ENCODE data around the gene MRPS11.
"Not testable (repeated sequence)": the region's sequence is repeated elsewhere in the genome, so short reads cannot be mapped to it uniquely, and the experiment has no call there.

The MRPS11 gene

DNA sequence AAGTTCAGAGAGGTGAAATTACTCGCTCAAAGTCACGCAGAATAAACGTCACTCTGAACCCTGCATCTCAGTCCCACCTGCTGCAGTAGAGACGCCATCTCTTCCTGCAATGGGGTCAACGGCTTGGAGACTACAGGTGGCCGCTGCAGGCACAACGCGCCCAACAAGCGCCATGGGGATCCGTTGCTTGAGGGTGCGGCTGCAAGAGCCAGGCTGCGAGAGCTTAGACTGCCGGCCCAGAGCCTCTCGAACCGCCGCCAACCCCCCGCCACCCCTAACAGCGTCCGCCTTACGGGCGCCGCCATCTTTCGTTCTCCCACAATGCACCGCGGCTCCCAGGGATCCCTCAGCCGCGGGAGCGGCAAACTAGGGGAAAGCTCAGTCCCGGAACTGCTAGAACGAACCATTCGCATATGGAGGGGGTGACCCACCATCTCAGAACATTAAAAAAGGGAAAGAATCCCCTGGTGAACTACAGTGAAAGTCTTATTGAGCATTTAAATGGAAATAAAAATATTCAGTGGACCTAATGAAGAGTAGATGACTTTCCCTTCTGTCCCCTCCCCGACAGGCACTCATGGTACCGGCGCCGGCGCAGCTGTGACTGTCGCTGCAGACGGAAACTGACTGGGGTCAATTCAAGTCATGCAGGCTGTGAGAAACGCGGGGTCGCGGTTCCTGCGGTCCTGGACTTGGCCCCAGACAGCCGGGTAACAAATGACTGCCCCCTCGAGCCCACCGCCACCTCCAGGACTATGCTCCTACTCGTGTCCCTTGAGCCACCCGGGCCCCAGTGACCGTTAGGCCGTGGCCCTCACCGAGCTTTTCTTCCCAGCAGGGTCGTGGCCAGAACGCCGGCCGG lies at the start of gene MRPS11, which contains the start of gene MRPL46:
Gene MRPS11, plus strand, starts transcription at position 636 of the 862 bp plus-strand sequence. Its CDS starts 10 bp downstream, at position 646.
Gene MRPL46, minus strand, starts transcription at position 316 of the 862 bp plus-strand sequence. Its CDS starts 11 bp downstream, at position 305.
- DNase-seq (ENCODE audit: low spot score) = peak; percentile 92

DNA sequence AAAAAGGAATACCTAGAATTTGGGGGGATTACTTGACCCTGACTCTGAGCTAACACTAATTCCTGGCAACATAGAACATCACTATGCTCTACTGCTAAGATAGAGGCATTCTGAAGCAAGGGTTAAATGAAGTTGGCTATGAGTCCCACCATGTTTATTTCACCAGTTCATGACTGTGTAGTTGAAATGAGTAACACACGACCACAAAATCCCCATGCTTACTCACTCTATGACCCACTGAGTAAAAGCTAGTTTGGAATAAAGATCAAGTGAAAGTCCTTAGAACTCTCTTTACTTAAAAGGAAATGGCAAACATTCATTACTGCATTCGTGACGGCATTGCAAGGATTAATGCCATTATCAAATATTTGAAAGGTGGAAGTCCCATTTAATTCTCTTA lies 47.7 kb upstream of the MRPS11 start:
- DNase-seq (ENCODE audit: low spot score) = no peak

DNA sequence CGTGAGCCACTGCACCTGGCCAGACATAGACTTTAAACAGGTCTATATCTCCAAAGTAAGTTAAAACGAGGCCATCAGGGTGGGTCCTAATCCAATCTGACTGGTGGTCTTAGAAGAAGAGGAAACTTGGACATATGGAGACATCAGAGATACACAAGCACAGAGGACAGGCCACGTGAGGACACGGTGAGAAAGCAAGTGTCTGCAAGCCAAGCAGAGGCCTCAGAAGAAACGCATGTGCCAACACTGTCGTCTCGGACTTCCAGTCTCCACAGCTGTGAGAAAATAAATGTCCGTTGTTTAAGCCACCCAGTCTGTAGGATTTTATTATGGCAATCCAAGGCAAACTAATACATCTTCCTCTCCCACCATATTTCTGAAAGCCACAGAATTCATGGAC lies 44.2 kb upstream of the MRPS11 start:
- no peak for DNase-seq (ENCODE audit: low spot score)

DNA sequence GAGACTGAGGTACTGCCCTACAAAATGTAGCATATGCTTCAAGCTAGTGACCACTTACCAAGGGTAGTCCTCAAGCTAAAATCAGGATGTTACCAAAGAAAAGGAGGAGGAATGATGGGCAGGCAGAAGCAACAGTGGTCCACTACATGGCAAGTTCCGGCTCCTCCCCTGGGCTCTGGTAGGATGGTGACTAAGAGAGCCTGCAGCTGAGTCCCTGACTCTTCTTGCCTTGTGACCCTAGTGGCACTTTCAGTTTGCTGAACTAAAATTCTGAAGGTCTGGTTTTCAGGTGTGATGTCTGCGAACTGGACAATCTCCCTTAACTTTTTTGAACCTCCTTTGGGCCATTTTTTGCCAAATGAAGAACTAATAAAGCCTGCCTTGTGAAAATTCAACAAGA lies 41.2 kb upstream of the MRPS11 start:
- DNase-seq (ENCODE audit: low spot score) = no peak

DNA sequence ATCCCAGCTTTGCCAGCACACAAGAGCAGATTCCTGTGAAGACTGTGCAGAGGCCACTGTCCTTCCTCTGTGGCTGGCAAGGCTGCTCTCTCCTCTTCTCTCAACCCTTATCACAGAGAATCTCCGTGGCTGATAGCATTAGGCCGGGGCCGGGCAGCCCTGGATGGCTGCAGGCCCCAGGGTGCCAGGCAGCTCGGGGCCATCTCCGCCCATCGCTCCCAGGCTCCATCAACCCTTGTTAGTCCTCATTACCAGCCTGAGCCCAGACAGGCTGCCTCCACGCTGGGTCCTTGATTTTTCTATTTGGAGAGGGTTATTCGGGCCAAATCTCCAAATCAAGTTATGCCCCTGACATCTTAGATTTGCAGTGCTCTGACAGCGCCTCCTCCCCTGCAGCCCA lies 39.5 kb upstream of the MRPS11 start:
- no peak for DNase-seq (ENCODE audit: low spot score)

DNA sequence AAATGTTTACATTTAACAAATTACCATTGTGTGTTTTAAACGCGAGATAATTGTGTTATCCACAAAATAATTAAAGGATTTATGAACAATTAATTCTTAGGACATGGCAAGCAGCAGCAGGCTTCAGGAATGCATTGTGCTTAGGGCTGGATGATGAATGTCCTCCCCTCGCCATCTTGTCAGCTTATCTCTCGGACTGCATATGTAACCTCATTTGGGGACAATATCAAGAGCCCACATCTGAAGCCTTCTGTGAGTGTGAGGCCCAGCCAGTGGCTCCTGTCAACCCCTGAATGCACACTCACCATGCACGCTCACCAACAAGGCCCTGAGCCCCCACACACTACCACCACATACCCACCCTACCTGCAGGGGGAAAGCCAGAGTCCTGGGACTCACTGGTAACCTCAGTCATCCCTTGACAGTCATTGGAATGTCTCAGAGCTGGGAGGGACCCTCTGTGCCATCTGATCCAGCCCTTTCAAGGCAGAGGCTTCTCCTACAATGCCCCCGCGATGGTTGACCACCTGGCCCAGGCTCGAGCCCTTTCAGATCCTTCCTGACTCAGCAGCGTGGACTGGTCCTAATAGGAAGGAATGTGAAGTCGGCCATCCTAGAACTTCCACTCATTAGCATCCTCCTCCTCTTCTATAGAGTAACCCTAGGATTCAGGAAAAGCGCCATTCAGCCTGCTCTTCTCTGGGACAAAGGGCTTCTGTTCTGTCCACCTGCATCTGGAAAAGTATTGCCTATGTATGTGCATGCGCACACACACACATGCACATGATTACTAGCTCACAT lies 38.5 kb upstream of the MRPS11 start:
- no peak for DNase-seq (ENCODE audit: low spot score)

DNA sequence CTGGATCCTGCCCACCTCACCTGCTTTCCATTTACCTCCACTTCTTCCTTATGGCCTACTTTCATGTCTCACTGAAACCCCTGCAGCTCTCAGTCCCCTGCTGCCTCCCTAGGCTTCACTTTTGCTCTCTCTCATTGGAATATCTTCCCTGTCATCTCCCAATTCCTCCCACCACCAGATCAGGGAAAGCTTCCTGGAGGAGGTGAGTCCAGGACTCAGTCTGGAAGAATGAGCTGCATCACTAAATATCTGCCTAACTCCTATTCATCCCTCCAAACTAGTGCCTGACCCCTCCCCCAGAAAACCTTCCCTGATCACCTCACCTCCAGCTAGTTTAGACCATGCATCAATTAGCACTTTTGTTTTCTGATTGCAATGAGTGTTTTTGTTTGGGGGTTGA lies 37.5 kb upstream of the MRPS11 start:
- DNase-seq (ENCODE audit: low spot score) = no peak

DNA sequence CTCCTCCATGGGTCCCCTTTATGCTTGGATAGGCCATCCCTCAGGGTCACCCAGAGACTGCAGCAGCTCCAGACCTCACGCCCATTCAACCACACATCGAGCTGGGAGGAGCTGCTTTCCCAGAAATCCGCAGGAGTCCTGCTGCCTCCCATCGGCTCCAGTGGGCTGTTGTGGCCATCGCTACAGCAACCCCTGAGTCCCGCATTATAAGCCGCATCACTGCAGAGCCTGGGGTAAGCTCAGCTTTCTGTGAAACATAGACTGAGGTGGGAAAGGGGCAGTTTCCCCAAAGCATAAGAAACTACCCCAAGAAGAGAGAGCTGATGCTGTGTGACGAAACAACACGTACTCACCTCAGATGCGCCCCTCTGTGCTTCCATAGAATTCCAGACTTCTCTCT lies 36.1 kb upstream of the MRPS11 start:
- DNase-seq (ENCODE audit: low spot score) = no peak

DNA sequence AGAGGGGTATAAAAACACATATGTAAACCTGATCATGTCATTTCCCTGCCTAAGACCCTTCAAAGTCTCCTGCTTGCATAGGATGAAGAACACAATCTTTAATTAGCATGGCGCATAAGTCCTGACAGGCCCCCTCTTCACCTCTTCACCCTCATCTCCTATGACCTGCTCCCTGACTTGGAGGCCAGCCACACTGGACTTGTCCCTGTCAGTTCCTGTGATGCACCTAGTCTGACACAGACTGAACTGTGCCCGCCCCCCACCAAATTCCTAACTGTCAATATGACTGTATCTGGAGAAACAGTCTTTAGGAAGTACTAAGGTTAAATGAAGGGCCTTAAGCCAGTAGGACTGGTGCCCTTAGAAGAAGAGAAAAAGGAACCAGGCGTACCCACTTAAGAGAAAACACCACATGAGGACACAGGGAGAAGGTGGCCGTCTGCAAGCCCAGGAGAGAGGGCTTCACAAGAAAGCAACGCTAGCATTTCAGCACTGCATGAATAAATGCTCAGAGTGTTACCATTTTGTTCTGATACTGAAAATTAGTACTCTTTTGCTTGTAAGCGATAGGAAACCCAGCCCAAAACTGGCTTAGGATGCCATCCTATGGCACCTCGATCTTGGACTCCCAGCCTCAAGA lies 34.3 kb upstream of the MRPS11 start:
- no peak for DNase-seq (ENCODE audit: low spot score)

DNA sequence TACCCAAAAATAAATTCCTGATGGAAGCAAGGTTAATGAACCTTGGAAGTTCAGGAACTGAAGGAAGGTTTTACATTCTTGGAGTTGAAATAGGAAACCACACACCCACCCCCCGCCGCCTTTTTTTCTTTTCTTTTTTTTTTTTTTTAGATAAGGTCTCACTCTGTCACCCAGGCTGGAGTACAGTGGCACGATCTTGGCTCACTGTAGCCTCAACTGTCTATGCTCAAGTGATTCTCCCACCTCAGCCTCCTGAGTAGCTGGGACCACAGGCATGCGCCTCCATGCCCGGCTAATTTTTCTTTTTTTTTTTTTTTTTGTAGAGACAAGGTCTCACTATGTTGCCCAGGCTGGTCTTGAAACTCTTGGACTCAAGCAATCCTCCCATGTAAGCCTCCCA lies 33.4 kb upstream of the MRPS11 start:
- not testable (repeated sequence) for DNase-seq (ENCODE audit: low spot score)

DNA sequence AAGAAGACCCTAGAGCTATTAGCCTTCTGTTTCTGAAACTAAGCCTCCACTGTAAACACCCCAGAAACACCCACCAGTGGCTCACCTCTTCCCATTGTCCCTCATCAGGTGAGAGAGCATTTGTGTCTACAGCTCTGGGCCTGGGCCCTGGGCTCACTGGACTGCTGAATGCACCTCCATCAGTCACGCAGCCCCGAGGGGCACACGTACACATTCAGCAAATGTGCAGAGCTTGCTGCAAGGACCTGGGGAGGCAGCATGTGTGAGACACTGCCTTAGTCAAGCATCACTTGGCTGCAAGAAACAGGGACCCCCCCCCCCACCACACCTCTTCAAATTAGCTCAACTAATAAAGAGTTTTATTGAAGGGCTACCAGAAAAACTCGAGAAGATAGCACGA lies 29.3 kb upstream of the MRPS11 start:
- DNase-seq (ENCODE audit: low spot score) = no peak

DNA sequence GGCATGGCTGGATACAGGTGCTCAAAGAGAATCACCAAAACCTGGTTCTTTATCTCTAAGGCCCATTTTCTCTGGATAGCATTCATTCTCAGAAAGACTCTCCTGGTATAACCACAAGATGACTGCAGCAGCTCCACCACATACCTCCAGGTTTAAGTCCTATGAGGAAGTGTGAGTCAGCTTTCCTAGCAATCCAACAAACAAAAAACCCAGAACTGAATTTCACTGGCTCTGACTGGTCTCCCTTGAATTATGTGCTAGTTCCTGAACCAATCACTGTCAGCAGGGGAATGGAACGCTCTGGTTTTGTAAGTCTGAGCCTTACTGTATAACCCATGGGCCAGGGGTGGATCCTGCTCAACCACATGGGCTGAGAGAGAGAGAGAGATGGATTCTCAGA lies 27.5 kb upstream of the MRPS11 start:
- DNase-seq (ENCODE audit: low spot score) = no peak

DNA sequence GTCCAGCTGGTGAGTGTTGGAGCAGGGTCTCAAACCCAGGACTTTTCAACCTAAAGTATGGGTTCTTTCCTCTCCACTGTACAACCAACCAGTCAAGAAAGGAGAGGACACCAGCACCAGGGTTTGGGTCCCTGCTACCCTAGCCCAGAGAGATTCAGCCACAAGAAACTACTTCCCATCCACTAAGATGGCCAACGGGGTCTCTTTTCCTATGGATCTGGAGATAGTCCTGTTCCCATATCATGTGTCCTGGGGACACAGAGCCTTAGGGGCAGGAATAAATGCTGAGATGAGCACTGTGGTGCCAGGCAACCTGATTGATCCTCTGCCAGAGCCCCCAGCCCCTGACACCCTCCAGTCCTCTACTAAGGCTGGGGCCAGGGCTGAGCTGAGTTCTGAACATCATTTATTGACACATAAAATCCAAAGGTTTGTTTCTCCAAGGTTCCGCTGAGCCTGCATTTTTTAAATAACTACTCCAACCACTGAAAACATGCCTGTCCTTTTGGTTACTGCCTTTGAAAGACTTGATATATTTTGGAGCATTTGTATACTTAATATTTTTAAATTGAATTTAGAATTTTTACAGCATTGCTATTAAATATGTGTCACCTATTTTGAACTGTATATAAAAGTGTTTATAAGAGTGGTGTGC lies 26.3 kb upstream of the MRPS11 start:
- DNase-seq (ENCODE audit: low spot score) = no peak

DNA sequence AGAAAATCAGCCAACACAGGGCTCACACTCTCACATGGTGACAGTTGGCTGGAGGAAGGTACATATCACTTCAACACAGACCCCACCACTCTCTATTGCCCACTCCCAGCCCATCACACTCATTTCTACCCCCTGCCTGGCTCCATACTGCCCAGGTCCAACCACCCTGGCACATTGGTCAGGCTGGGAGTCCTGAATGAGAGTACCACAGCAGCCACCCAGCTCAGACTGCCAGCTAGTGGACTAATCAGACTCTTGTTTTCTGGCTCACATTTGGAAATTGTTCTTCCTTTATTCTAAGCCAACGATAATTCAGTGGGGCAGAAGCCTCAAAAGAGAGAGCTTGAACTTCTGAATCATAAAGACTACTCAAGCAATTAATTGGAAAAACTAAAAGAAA lies 20.3 kb upstream of the MRPS11 start:
- DNase-seq (ENCODE audit: low spot score) = no peak

DNA sequence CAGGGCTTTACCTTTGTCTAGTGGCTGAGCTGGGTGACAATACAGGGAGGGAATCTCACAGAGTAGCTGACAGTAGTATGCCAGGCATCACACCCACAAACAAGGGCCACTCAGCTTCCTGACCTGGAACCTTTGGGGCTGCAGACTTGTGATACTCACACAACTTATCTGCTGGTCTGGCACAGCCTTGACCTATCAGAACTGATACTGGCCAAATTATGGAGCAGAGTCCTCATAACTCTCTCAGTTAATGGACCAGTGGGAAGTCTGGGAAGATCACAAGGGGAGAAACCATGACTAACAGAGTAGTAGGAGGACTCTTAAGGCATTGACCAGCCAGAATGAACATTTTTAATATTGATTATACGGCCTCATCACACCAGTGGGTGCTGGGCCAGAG lies 19.8 kb upstream of the MRPS11 start:
- no peak for DNase-seq (ENCODE audit: low spot score)

DNA sequence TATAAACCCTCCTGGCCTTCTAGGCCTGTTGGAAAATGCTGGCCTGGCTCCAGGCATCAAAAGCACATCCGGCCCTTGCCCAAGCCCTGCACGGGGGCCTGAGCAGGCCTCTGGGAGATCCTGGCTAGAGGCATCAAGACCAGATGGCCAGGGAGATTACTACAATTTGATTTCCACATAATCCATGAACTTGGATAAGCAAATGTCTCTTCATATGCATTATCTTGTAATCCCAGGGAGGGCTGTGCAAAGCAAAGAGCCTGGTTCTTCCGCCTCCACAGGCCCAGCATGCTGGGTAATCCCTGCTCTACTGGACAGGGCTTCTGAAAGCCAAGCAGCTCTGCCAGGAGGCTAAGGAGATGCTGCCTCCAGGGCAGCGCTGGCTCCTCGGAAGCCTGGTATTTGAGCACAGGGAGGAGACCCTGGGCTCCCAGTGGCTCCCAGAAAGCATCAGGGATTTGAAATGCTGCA lies 18.5 kb upstream of the MRPS11 start:
- no peak for DNase-seq (ENCODE audit: low spot score)

DNA sequence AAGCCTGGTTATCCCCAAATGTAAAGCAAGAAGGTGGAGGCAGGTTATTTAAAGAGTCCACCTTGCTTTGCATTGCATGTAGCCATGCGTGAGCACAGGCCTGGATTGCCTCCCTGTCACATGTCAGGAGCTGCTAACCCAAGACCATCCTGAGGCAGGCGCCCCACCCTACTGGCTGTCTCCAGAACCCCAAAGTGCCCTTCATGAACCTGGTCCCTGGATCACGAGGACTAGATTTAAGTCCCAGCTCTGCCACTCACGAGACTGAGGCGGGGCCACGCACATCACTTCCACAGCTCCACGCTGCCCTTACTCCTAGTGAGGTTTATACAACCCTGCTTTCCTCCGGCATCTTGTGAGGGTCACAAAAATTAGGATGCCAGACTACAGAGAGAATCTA lies 17.9 kb upstream of the MRPS11 start:
- no peak for DNase-seq (ENCODE audit: low spot score)

DNA sequence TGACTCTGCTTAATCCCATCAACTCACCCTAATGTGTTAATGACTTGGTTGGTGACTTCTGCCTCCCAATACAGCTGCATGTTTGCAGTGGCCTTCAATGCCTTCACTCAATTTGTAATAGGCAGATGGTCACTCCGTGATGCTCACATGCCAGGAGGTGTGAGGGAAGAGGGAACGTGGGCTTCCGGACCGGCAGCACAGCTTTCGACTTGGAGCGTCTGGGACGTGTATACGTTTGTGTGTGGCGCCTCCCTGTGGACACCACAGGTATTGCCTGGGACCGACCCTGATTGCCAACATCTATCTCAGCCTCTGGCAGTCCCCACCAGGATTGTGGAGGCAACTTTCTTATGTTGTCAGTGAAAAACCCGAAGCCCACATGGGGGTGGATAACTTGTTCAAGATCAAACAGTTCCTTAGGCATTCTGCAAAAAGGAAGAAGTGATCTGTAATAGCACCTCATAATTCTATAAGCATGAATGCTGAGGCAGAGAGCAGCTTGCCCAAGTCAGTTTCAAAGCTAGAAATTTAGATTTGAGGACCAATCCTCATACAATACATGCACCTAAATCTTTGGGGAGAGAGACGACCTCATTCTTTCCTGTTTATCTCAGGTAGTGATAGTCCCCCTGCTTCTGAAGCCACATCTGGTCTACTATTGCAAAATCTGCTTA lies 17.2 kb upstream of the MRPS11 start:
- DNase-seq (ENCODE audit: low spot score) = peak; percentile 89

DNA sequence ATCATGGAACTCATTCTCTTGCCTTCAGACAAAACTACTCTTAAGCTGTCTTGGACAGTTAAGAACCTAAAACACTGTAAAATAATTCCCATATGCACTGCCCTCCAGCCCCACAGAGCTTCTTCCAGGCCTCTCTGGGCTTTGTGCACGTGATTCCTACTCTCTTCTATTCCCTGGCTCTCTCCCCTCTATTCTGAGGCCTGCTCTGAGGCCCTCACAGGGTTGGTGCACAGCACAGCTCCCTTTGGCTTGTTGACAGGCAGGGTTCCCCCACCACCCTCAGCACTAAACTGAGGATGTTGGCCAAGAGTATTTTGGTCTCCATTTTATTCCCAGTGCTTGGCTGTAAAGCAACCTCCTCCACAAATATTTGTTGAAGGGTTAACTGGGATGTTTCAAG lies 13.9 kb upstream of the MRPS11 start:
- DNase-seq (ENCODE audit: low spot score) = no peak

DNA sequence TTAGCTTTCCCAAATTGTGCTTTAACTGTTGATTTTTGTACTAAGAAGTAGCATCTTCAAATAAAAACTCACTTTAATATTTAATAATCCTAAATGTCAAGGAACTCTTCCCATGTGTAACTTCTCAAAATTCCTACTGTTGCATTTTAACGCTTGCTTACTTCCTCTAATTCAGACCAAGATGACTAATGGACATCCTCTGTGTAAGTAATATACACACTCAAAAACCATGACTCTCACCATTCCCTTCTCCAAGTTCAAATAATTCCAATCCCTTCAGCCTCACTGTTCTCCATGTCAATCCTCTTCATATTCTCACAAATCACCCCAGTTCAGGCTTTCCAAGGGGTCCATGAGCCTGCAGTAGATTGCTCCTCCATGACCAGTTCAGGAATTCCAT lies 13.3 kb upstream of the MRPS11 start:
- DNase-seq (ENCODE audit: low spot score) = no peak
